ENCODE data around the gene NT5C1B.

DNA sequence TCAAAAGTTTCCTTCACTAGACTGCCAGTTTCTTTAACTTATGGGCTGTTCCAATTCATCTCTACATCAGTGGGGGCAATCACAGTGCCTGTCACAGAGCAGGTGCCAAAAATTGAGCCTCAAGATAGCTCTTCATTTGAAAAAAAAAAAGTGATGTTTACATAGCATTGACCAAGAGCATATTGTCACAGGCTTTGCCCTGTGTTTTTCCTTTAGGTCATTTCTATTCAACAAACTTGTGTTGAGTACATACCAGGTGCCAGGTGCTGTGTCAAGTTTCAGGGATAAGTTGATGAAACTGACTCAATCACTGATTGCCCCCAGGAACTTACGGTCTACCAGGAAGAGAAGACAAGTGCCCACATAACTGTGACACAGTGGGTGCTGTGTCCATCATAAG lies 22.2 kb upstream of the NT5C1B start:
- TF ChIP-seq PAX5 (IDR thresholded peaks at IDR 0.05; ENCODE audit: insufficient read depth, low read length, severe bottlenecking) (no peak), POLR2AphosphoS5 (IDR thresholded peaks at IDR 0.05; ENCODE audit: low read depth, low read length) (no peak), POLR2A (IDR thresholded peaks at IDR 0.05; ENCODE audit: low read depth, low read length) (no peak), SPI1 (IDR thresholded peaks at IDR 0.05; ENCODE audit: low read depth, low read length) (no peak)
